HCT116 (cell line): ENCODE measurements around the gene PHYKPL. TPM values are rescaled to one million over a fixed set of nuclear protein-coding genes. Genes with fewer than 3 reads are reported as not detected.

Source experiments
- ATAC-seq: fragments of 200-7000 bp; cut with Tn5 transposase; 2 replicates; pipeline ENCODE4 v1.9.1; 2020; ENCODE audit warnings: mild to moderate bottlenecking, moderate library complexity
- BruUV-seq: library from RNA; stranded (reverse); fragments of 400-500 nt; replicated peaks from 2 replicates; lab custom pipeline; 2021; lab: Mats Ljungman, UMichigan
- CTCF ChIA-PET: fragments of 300-600 bp; sonication (Branson Sonifier 250); formaldehyde crosslinking; loops from one replicate; lab custom pipeline; 2021; ENCODE audit warnings: antibody characterized with exemption; lab: Charles Lee
- POLR2A ChIA-PET: fragments of 300-600, 350-600 bp; sonication (Branson Sonifier 250); formaldehyde crosslinking; loops from one replicate; lab custom pipeline; 2021; ENCODE audit warnings: antibody characterized with exemption; lab: Charles Lee
- RAD21 ChIA-PET, 2 experiments: fragments of 300-600 bp; sonication (Branson Sonifier 250); formaldehyde crosslinking; loops; one replicate each; lab custom pipeline; 2023; ENCODE audit warnings: low total read pairs in 2 of 2; ENCODE audit not compliant: uncharacterized antibody in 2 of 2, unreplicated experiment in 2 of 2, low non-redundant PET in 1 of 2; lab: Charles Lee
- DNase-seq: peaks from one replicate; pipeline ENCODE4 v3.0.0-alpha.2; 2010; ENCODE audit warnings: low read depth, low spot score
- H2AFZ ChIP-seq: fragments of 200-600 bp; shearing (Covaris generic), sonication (generic); 2 replicates; pipeline ENCODE4 v1.6.1; 2017; ENCODE audit warnings: low read depth, mixed run types, mixed read lengths, antibody characterized with exemption, low read length; ENCODE audit not compliant: poor library complexity, severe bottlenecking
- H3K27ac ChIP-seq: 2 replicates; pipeline ENCODE4 v1.5.1; 2012; ENCODE audit warnings: low read depth, low read length
- H3K27me3 ChIP-seq: fragments of 200-600 bp; sonication (generic); 2 replicates; pipeline ENCODE4 v1.6.1; 2016; ENCODE audit warnings: mixed run types, low read length, mixed read lengths; ENCODE audit not compliant: insufficient read depth
- H3K36me3 ChIP-seq, 2 experiments: fragments of 200-500 bp in 1 of 2; fragments of 200-600 bp in 1 of 2; sonication (Bioruptor generic) in 1 of 2; sonication (generic) in 1 of 2; 2 replicates each; pipeline versions ENCODE4 v1.5.1 to v1.6.1; 2014 to 2016; ENCODE audit warnings: low read length in 2 of 2, inconsistent platforms in 1 of 2, mixed read lengths in 1 of 2, mixed run types in 1 of 2; ENCODE audit not compliant: insufficient read depth in 2 of 2, control insufficient read depth in 1 of 2
- H3K4me1 ChIP-seq, 2 experiments: fragments of 200-600 bp in 1 of 2; sonication (generic) in 1 of 2; 2 replicates each; pipeline versions ENCODE4 v1.5.1 to v1.6.1; 2012 to 2017; ENCODE audit warnings: low read length in 2 of 2, inconsistent platforms in 1 of 2, mild to moderate bottlenecking in 1 of 2, mixed read lengths in 1 of 2, mixed run types in 1 of 2, moderate library complexity in 1 of 2; ENCODE audit not compliant: insufficient read depth in 2 of 2, control insufficient read depth in 1 of 2
- H3K4me2 ChIP-seq: fragments of 200-600 bp; sonication (generic); 2 replicates; pipeline ENCODE4 v1.6.1; 2017; ENCODE audit warnings: mixed run types, low read length, mixed read lengths
- H3K4me3 ChIP-seq, 2 experiments: fragments of 200-600 bp in 1 of 2; sonication (generic) in 1 of 2; replicated peaks in 1 of 2; 2 replicates each; pipeline ENCODE4 v1.5.1; 2011 to 2016; ENCODE audit warnings: low read length in 2 of 2, control low read depth in 1 of 2, low read depth in 1 of 2, mild to moderate bottlenecking in 1 of 2, mixed read lengths in 1 of 2, mixed run types in 1 of 2
- H3K79me2 ChIP-seq: fragments of 200-600 bp; sonication (generic); 2 replicates; pipeline ENCODE4 v1.6.1; 2017; ENCODE audit warnings: mild to moderate bottlenecking, mixed run types, low read length, moderate library complexity, mixed read lengths; ENCODE audit not compliant: insufficient read depth
- H3K9ac ChIP-seq: fragments of 200-600 bp; sonication (generic); 2 replicates; pipeline ENCODE4 v1.6.1; 2016; ENCODE audit warnings: low read length, mixed read lengths
- H3K9me2 ChIP-seq: fragments of 200-600 bp; sonication (generic), shearing (Covaris generic); 2 replicates; pipeline ENCODE4 v1.6.1; 2017; ENCODE audit warnings: mixed run types, mild to moderate bottlenecking, moderate library complexity; ENCODE audit not compliant: insufficient read depth
- H3K9me3 ChIP-seq, 2 experiments: fragments of 200-500 bp in 1 of 2; fragments of 200-600 bp in 1 of 2; sonication (Bioruptor generic) in 1 of 2; sonication (generic) in 1 of 2; 2 replicates each; pipeline ENCODE4 v1.6.1; 2014 to 2017; ENCODE audit warnings: low read length in 2 of 2, mixed read lengths in 2 of 2, inconsistent platforms in 1 of 2, low read depth in 1 of 2, mild to moderate bottlenecking in 1 of 2, mixed run types in 1 of 2, moderate library complexity in 1 of 2; ENCODE audit not compliant: control insufficient read depth in 1 of 2, insufficient read depth in 1 of 2
- H4K20me1 ChIP-seq: fragments of 200-600 bp; sonication (generic), shearing (Covaris generic); 2 replicates; pipeline ENCODE4 v1.6.1; 2017; ENCODE audit warnings: mixed run types, mild to moderate bottlenecking, moderate library complexity; ENCODE audit not compliant: insufficient read depth
- CBX3 ChIP-seq: IDR thresholded peaks from 2 replicates; pipeline ENCODE4 v1.6.1; 2012; ENCODE audit warnings: low read depth
- CEBPB ChIP-seq: IDR thresholded peaks from 2 replicates; pipeline ENCODE4 v1.6.1; 2012; ENCODE audit warnings: low read depth
- EGR1 ChIP-seq: IDR thresholded peaks from 2 replicates; pipeline ENCODE4 v1.6.1; 2012; ENCODE audit warnings: low read depth
- EZH2phosphoT487 ChIP-seq: fragments of 200-600 bp; IDR thresholded peaks from 2 replicates; pipeline ENCODE4 v1.6.1; 2018; ENCODE audit warnings: antibody characterized with exemption, borderline replicate concordance
- REST ChIP-seq: IDR thresholded peaks from 2 replicates; pipeline ENCODE4 v1.6.1; 2012; ENCODE audit warnings: low read depth
- SP1 ChIP-seq: IDR thresholded peaks from 2 replicates; pipeline ENCODE4 v1.6.1; 2012; ENCODE audit warnings: low read depth
- TCF7L2 ChIP-seq: IDR thresholded peaks from 2 replicates; pipeline ENCODE4 v1.7.0; 2011; ENCODE audit warnings: borderline replicate concordance, inconsistent platforms; ENCODE audit not compliant: insufficient read depth, insufficient read length; ENCODE audit errors: extremely low read depth
- YY1 ChIP-seq: IDR thresholded peaks from 2 replicates; pipeline ENCODE4 v1.6.1; 2011; ENCODE audit warnings: low read length, low read depth, moderate library complexity, mild to moderate bottlenecking; ENCODE audit not compliant: insufficient replicate concordance; ENCODE audit errors: extremely low read depth
- ZFX ChIP-seq: fragments of 450-650 bp; IDR thresholded peaks from 2 replicates; pipeline ENCODE4 v1.6.1; 2017
- intact Hi-C: fragments of 100-400 bp; cut with micrococcal nuclease; formaldehyde crosslinking; loops from 2 replicates; pipeline ENCODE4 v1.10.0; 2022
- total RNA-seq: library from RNA; stranded (reverse); gene quantifications from one replicate; pipeline ENCODE4 v1.2.1, GENCODE V29; 2021; ENCODE audit not compliant: unreplicated experiment

Gene PHYKPL
- total RNA-seq, 1 experiment from 2014 or later: 57.8 TPM

GRCh38 chr5:178277866-178278265, 45.3 kb upstream of the PHYKPL start (continued):
- TF ChIP-seq REST (no peak), YY1 (no peak)

GRCh38 chr5:178277346-178277745, 44.7 kb upstream of the PHYKPL start:
- H3K4me3 ChIP-seq: no peak overlapping the region
- H3K9ac ChIP-seq: no peak overlapping the region
- H3K4me1 ChIP-seq: peaks cover 0 to 4% of the 10 kb centered on the region in 2 experiments; a peak in 2 of 4 replicates
- no peak for DNase-seq
- H3K9me2 ChIP-seq: no peaks in the 10 kb centered on the region
- H3K79me2 ChIP-seq: no peaks in the 10 kb centered on the region
- no peak overlapping the region for H3K4me2 ChIP-seq
- no peak overlapping the region for H3K27ac ChIP-seq
- CTCF ChIA-PET: no interaction called here
- H4K20me1 ChIP-seq: no peaks in the 10 kb centered on the region
- H3K27me3 ChIP-seq: no peaks in the 10 kb centered on the region
- no peak overlapping the region for H2AFZ ChIP-seq
- peaks cover 8% of the 10 kb centered on the region in 2 experiments; a peak in 2 of 4 replicates for H3K9me3 ChIP-seq
- intact Hi-C loops: no loop called here
- BruUV-seq: no TSS peak
- H3K36me3 ChIP-seq: no peaks in the 10 kb centered on the region
- RAD21 ChIA-PET: no interaction called here
- TF ChIP-seq TCF7L2: no peak
- TF ChIP-seq CBX3: no peak
- TF ChIP-seq EGR1: no peak
- no peak for TF ChIP-seq CEBPB
- no peak for TF ChIP-seq ZFX
- TF ChIP-seq SP1: no peak
- no peak for TF ChIP-seq EZH2phosphoT487
- POLR2A ChIA-PET: no interaction called here
- no peak for ATAC-seq
